Activated T-cell treated with anti-CD3 and anti-CD28 coated beads, Interleukin-2, amount 50 U/mL, for 48 hours (primary cell): ENCODE measurements around the gene SH3D21.

Experiments
- DNase-seq, 2 experiments: peaks; one replicate each; pipeline ENCODE4 v3.0.0-alpha.2; 2020

Gene SH3D21

GRCh38 chr1:36306210-36306901, at the start of gene SH3D21:
SH3D21 (plus strand) TSS chr1:36306368; CDS start chr1:36306421, 53 bp downstream.
- DNase-seq = peak; percentile 68 to 75

GRCh38 chr1:36256558-36257374, 49.4 kb upstream of the SH3D21 start:
- no peak for DNase-seq

- DNase-seq = peak in 1 of 2 experiments; percentile 42
These were observed 48.8 kb upstream of the SH3D21 start for GRCh38 chr1:36257375-36257767.

GRCh38 chr1:36258960-36259344, 47.2 kb upstream of the SH3D21 start:
- DNase-seq = no peak

- no peak for DNase-seq
These were observed 37.2 kb upstream of the SH3D21 start for GRCh38 chr1:36268981-36269380.

- no peak for DNase-seq
These were observed 36.7 kb upstream of the SH3D21 start for GRCh38 chr1:36269408-36269838.

GRCh38 chr1:36273024-36273423, 33.1 kb upstream of the SH3D21 start:
- no peak for DNase-seq

- no peak for DNase-seq
These were observed 32.0 kb upstream of the SH3D21 start for GRCh38 chr1:36274201-36274600.

- no peak for DNase-seq
These were observed 29.5 kb upstream of the SH3D21 start for GRCh38 chr1:36276688-36277087.

GRCh38 chr1:36279110-36279788, 26.9 kb upstream of the SH3D21 start:
- DNase-seq = no peak

GRCh38 chr1:36279789-36280296, 26.3 kb upstream of the SH3D21 start:
- no peak for DNase-seq

- no peak for DNase-seq
These were observed 22.1 kb upstream of the SH3D21 start for GRCh38 chr1:36284061-36284460.

GRCh38 chr1:36284517-36284916, 21.7 kb upstream of the SH3D21 start:
- no peak for DNase-seq

GRCh38 chr1:36285443-36286101, 20.6 kb upstream of the SH3D21 start:
- peak; percentile 49 to 51 for DNase-seq

GRCh38 chr1:36286802-36287201, 19.4 kb upstream of the SH3D21 start:
- no peak for DNase-seq

- no peak for DNase-seq
These were observed 18.6 kb upstream of the SH3D21 start for GRCh38 chr1:36287595-36287994.

- no peak for DNase-seq
These were observed 10.8 kb upstream of the SH3D21 start for GRCh38 chr1:36295390-36295789.

- DNase-seq = no peak
These were observed 9.1 kb upstream of the SH3D21 start for GRCh38 chr1:36297062-36297461.

GRCh38 chr1:36298640-36299039, 7.5 kb upstream of the SH3D21 start:
- DNase-seq = no peak

GRCh38 chr1:36300526-36300925, 5.6 kb upstream of the SH3D21 start:
- DNase-seq = peak in 1 of 2 experiments; percentile 39

GRCh38 chr1:36301220-36301619, 4.9 kb upstream of the SH3D21 start:
- DNase-seq = peak in 1 of 2 experiments; percentile 6

- DNase-seq = no peak
These were observed 2.9 kb upstream of the SH3D21 start for GRCh38 chr1:36303244-36303643.
